HepG2 (cell line): ENCODE data around the gene EZH1. TPM values are rescaled to one million over a fixed set of nuclear protein-coding genes. Genes with fewer than 3 reads are reported as not detected.
A peak's percentile ranks its signal among the peaks of the same experiment; 100 is the strongest.

Experiments
- BRF2 ChIP-seq: sonication (generic); formaldehyde crosslinking; IDR thresholded peaks from 2 replicates; pipeline ENCODE4 v1.8.1; 2022; ENCODE audit warnings: mild to moderate bottlenecking, missing genetic modification reagents
- CSRNP1 ChIP-seq: sonication (generic); formaldehyde crosslinking; IDR thresholded peaks from 2 replicates; pipeline ENCODE4 v1.8.1; 2023; ENCODE audit warnings: mild to moderate bottlenecking, missing genetic modification reagents
- DMAP1 ChIP-seq: IDR thresholded peaks from 2 replicates; pipeline ENCODE4 v1.6.1; 2016
- DZIP1 ChIP-seq: sonication (generic); formaldehyde crosslinking; IDR thresholded peaks from 2 replicates; pipeline ENCODE4 v1.5.0; 2020; ENCODE audit warnings: mild to moderate bottlenecking, missing genetic modification reagents
- RCOR2 ChIP-seq: IDR thresholded peaks from 2 replicates; pipeline ENCODE4 v1.6.1; 2016; ENCODE audit warnings: missing biosample characterization, missing genetic modification reagents
- USF2 ChIP-seq, 2 experiments: sonication (generic) in 1 of 2; formaldehyde crosslinking in 1 of 2; IDR thresholded peaks; 2 replicates each; pipeline versions ENCODE4 v1.5.1 to v1.6.1; 2011 to 2020; ENCODE audit warnings: borderline replicate concordance in 1 of 2, low read depth in 1 of 2, low read length in 1 of 2, mild to moderate bottlenecking in 1 of 2, missing genetic modification reagents in 1 of 2, moderate library complexity in 1 of 2
- ZNF205 ChIP-seq: IDR thresholded peaks from 2 replicates; pipeline ENCODE4 v1.6.1; 2018; ENCODE audit warnings: missing biosample characterization, missing genetic modification reagents
- ZNF318 ChIP-seq: sonication (generic); formaldehyde crosslinking; IDR thresholded peaks from 2 replicates; pipeline ENCODE4 v1.4.0; 2020; ENCODE audit warnings: mild to moderate bottlenecking, missing genetic modification reagents
- ZNF460 ChIP-seq: sonication (generic); formaldehyde crosslinking; IDR thresholded peaks from 2 replicates; pipeline ENCODE4 v1.5.1; 2020; ENCODE audit warnings: missing genetic modification reagents, mild to moderate bottlenecking, borderline replicate concordance
- ZNF691 ChIP-seq: sonication (generic); formaldehyde crosslinking; IDR thresholded peaks from 2 replicates; pipeline ENCODE4 v1.4.0; 2020; ENCODE audit warnings: missing genetic modification reagents, low read depth, mild to moderate bottlenecking, borderline replicate concordance
- polyA plus RNA-seq, 8 experiments: library from polyadenylated mRNA; depleted of rRNA in 3 of 8; stranded (reverse) in 7 of 8; unstranded in 1 of 8; fragments of >200 nt; fragmentation: Illumina TruSeq in 4 of 8; extraction: Trizol in 4 of 8; gene quantifications; 2 replicates each; pipeline versions ENCODE4 v1.2.1 to v1.2.3, GENCODE V29; 2011 to 2016; ENCODE audit warnings: low read depth in 4 of 8, missing spikeins in 1 of 8, mixed read lengths in 1 of 8; ENCODE audit not compliant: insufficient read depth in 1 of 8
- total RNA-seq, 5 experiments: library from RNA; depleted of rRNA; stranded (reverse); fragments of >200 nt; fragmentation: Illumina TruSeq; extraction: Trizol; gene quantifications; 2 replicates each; pipeline ENCODE4 v1.2.3, GENCODE V29; 2016; ENCODE audit warnings: low read depth in 1 of 5

The EZH1 gene
- total and polyA plus RNA-seq, 2 of the 13 experiments (the other 11 are each of a cell fraction or from before 2014, with no cell fraction given), result 11.6 to 24.0 TPM

- TF ChIP-seq ZNF460 (CRISPR knock-in tag), result no peak
- no peak; the same call in 1 of the 2 replicates for TF ChIP-seq ZNF205 (CRISPR knock-in tag)
- 0 out of 2 replicates have a peak, but pooled peaks have one; percentile 79 for TF ChIP-seq ZNF691
- TF ChIP-seq BRF2 (CRISPR knock-in tag), result no peak; the same call in 1 of the 2 replicates
- no peak for TF ChIP-seq USF2 (IDR thresholded peaks at IDR 0.05; ENCODE audit: low read depth, low read length)
- TF ChIP-seq USF2 (CRISPR knock-in tag; IDR thresholded peaks at IDR 0.05; ENCODE audit: borderline replicate concordance), result no peak
- 0 out of 2 replicates have a peak, but pooled peaks have one; percentile 20 for TF ChIP-seq DZIP1 (CRISPR knock-in tag)
- TF ChIP-seq RCOR2 (CRISPR knock-in tag), result no peak
- TF ChIP-seq ZNF318 (CRISPR knock-in tag), result peak; percentile 60; the same call in 1 of the 2 replicates
- TF ChIP-seq CSRNP1, result no peak
- peak; percentile 69 for TF ChIP-seq DMAP1 (CRISPR knock-in tag)
Measured at GRCh38 chr17:42744283-42744805, 496 bp downstream of the EZH1 start (continued).
